IMR-90 (cell line): ENCODE data around the gene AGPS. TPM values are rescaled to one million over a fixed set of nuclear protein-coding genes. Genes with fewer than 3 reads are reported as not detected.

Experiments
- ATAC-seq: fragments of 200-7000 bp; cut with Tn5 transposase; 2 replicates; pipeline ENCODE4 v1.9.1; 2020; ENCODE audit warnings: low read depth, mild to moderate bottlenecking, moderate library complexity
- BruUV-seq: library from RNA; stranded (reverse); fragments of 400-500 nt; replicated peaks from 2 replicates; lab custom pipeline; 2021; lab: Mats Ljungman, UMichigan
- CTCF ChIA-PET: fragments of 300-600 bp; formaldehyde crosslinking; extraction: SDS; loops from one replicate; lab custom pipeline; 2021; ENCODE audit warnings: antibody characterized with exemption; lab: Yijun Ruan, JAX
- POLR2A ChIA-PET: fragments of 300-600 bp; sonication (Branson Sonifier 250); formaldehyde crosslinking; loops from one replicate; lab custom pipeline; 2022; ENCODE audit warnings: antibody characterized with exemption; ENCODE audit not compliant: unreplicated experiment; lab: Charles Lee
- DNase-seq: peaks from one replicate; pipeline ENCODE4 v3.0.0; 2013
- H2AFZ ChIP-seq: replicated peaks from 2 replicates; pipeline ENCODE3; 2013; ENCODE audit warnings: low read length, mild to moderate bottlenecking; ENCODE audit not compliant: poor library complexity
- H2AK5ac ChIP-seq: 2 replicates; pipeline ENCODE4 v1.6.1; 2013; ENCODE audit warnings: low read depth, low read length, inconsistent platforms
- H2AK9ac ChIP-seq: replicated peaks from 2 replicates; pipeline ENCODE3; 2013; ENCODE audit warnings: mild to moderate bottlenecking, low read depth, low read length, moderate library complexity; ENCODE audit not compliant: poor library complexity
- H2BK120ac ChIP-seq: 2 replicates; pipeline ENCODE4 v1.6.1; 2013; ENCODE audit warnings: low read depth, low read length, inconsistent platforms
- H2BK15ac ChIP-seq: 3 replicates; pipeline ENCODE4 v1.6.1; 2013; ENCODE audit warnings: low read depth, low read length, inconsistent platforms
- H2BK20ac ChIP-seq: 2 replicates; pipeline ENCODE4 v1.6.1; 2013; ENCODE audit warnings: low read depth, mild to moderate bottlenecking, inconsistent platforms, low read length, moderate library complexity
- H2BK5ac ChIP-seq: 2 replicates; pipeline ENCODE4 v1.6.1; 2013; ENCODE audit warnings: mild to moderate bottlenecking, low read depth, low read length, inconsistent platforms; ENCODE audit not compliant: poor library complexity, severe bottlenecking
- H3K14ac ChIP-seq: replicated peaks from 2 replicates; pipeline ENCODE4 v1.6.1; 2013; ENCODE audit warnings: low read depth, low read length, inconsistent platforms
- H3K18ac ChIP-seq: 2 replicates; pipeline ENCODE4 v1.6.1; 2013; ENCODE audit warnings: low read depth, low read length, control low read depth
- H3K23ac ChIP-seq: 2 replicates; pipeline ENCODE4 v1.6.1; 2013; ENCODE audit warnings: low read depth, low read length, inconsistent platforms
- H3K27ac ChIP-seq: 2 replicates; pipeline ENCODE4 v1.5.1; 2013; ENCODE audit warnings: mild to moderate bottlenecking, control low read depth, low read length; ENCODE audit not compliant: insufficient read depth
- H3K27me3 ChIP-seq: 2 replicates; pipeline ENCODE4 v1.6.1; 2013; ENCODE audit warnings: low read length; ENCODE audit not compliant: control insufficient read depth, insufficient read depth
- H3K36me3 ChIP-seq: 2 replicates; pipeline ENCODE4 v1.6.1; 2013; ENCODE audit warnings: low read length, mixed read lengths; ENCODE audit not compliant: control insufficient read depth, insufficient read depth
- H3K4ac ChIP-seq: 2 replicates; pipeline ENCODE4 v1.6.1; 2013; ENCODE audit warnings: low read depth, low read length, inconsistent platforms
- H3K4me1 ChIP-seq: 2 replicates; pipeline ENCODE4 v1.6.1; 2013; ENCODE audit warnings: low read length, mixed read lengths; ENCODE audit not compliant: control insufficient read depth, insufficient read depth
- H3K4me2 ChIP-seq: 2 replicates; pipeline ENCODE4 v1.6.1; 2013; ENCODE audit warnings: low read depth, mild to moderate bottlenecking, control low read depth, low read length, moderate library complexity
- H3K4me3 ChIP-seq: 2 replicates; pipeline ENCODE4 v1.5.1; 2013; ENCODE audit warnings: low read depth, mild to moderate bottlenecking, control low read depth, low read length, moderate library complexity; ENCODE audit not compliant: insufficient read depth
- H3K56ac ChIP-seq: 2 replicates; pipeline ENCODE4 v1.6.1; 2013; ENCODE audit warnings: low read length, inconsistent platforms; ENCODE audit not compliant: insufficient read depth; ENCODE audit errors: extremely low read depth
- H3K79me1 ChIP-seq, 2 experiments: 2 replicates each; pipeline ENCODE4 v1.6.1; 2013; ENCODE audit warnings: low read length in 2 of 2, inconsistent platforms in 1 of 2, low read depth in 1 of 2
- H3K9ac ChIP-seq: 2 replicates; pipeline ENCODE4 v1.6.1; 2013; ENCODE audit warnings: low read depth, low read length, control low read depth
- H3K9me1 ChIP-seq: 2 replicates; pipeline ENCODE4 v1.6.1; 2013; ENCODE audit warnings: low read length, inconsistent platforms; ENCODE audit not compliant: insufficient read depth
- H3K9me3 ChIP-seq: 2 replicates; pipeline ENCODE4 v1.6.1; 2013; ENCODE audit warnings: low read length; ENCODE audit not compliant: control insufficient read depth, insufficient read depth
- H4K20me1 ChIP-seq: 2 replicates; pipeline ENCODE4 v1.6.1; 2013; ENCODE audit warnings: low read length, inconsistent platforms; ENCODE audit not compliant: insufficient read depth
- H4K5ac ChIP-seq: 2 replicates; pipeline ENCODE4 v1.6.1; 2013; ENCODE audit warnings: mild to moderate bottlenecking, low read depth, low read length, control low read depth
- H4K8ac ChIP-seq, 2 experiments: 2 replicates each; pipeline ENCODE4 v1.6.1; 2013; ENCODE audit warnings: low read depth in 2 of 2, low read length in 2 of 2, control low read depth in 1 of 2, inconsistent platforms in 1 of 2
- H4K91ac ChIP-seq: 2 replicates; pipeline ENCODE4 v1.6.1; 2013; ENCODE audit warnings: low read depth, low read length, inconsistent platforms; ENCODE audit not compliant: insufficient read depth
- BHLHE40 ChIP-seq: fragments of 150-350 bp; IDR thresholded peaks from 2 replicates; pipeline ENCODE4 v1.6.1; 2016; ENCODE audit warnings: mild to moderate bottlenecking, low read depth, low read length
- CEBPB ChIP-seq: IDR thresholded peaks from 2 replicates; pipeline ENCODE4 v1.6.1; 2012; ENCODE audit warnings: low read depth, low read length, improper control_type of control experiment
- CHD1 ChIP-seq: IDR thresholded peaks from 2 replicates; pipeline ENCODE4 v1.6.1; 2012; ENCODE audit warnings: low read depth, low read length, improper control_type of control experiment
- MAZ ChIP-seq: IDR thresholded peaks from 2 replicates; pipeline ENCODE4 v1.6.1; 2012; ENCODE audit warnings: low read depth, mild to moderate bottlenecking, low read length, improper control_type of control experiment, moderate library complexity, borderline replicate concordance
- MXI1 ChIP-seq: IDR thresholded peaks from 2 replicates; pipeline ENCODE4 v1.6.1; 2012; ENCODE audit warnings: low read depth, mild to moderate bottlenecking, low read length, moderate library complexity, borderline replicate concordance
- NFE2L2 ChIP-seq: fragments of 150-350 bp; IDR thresholded peaks from 2 replicates; pipeline ENCODE4 v1.6.1; 2016; ENCODE audit warnings: low read depth, mild to moderate bottlenecking, low read length
- RAD21 ChIP-seq: IDR thresholded peaks from 2 replicates; pipeline ENCODE4 v1.6.1; 2012; ENCODE audit warnings: low read length, improper control_type of control experiment
- RCOR1 ChIP-seq: IDR thresholded peaks from 2 replicates; pipeline ENCODE4 v1.6.1; 2012; ENCODE audit warnings: mild to moderate bottlenecking, low read length, improper control_type of control experiment; ENCODE audit not compliant: insufficient replicate concordance
- RFX5 ChIP-seq: IDR thresholded peaks from 2 replicates; pipeline ENCODE4 v1.8.0; 2012; ENCODE audit warnings: low read depth, mild to moderate bottlenecking, low read length, moderate library complexity
- SMC3 ChIP-seq: fragments of 150-350 bp; IDR thresholded peaks from 2 replicates; pipeline ENCODE4 v1.6.1; 2016; ENCODE audit warnings: low read depth, mild to moderate bottlenecking, antibody characterized with exemption, low read length, moderate library complexity
- dilution Hi-C: fragments of 300-500 bp; cut with HindIII; formaldehyde crosslinking; loops from one replicate; pipeline ENCODE4 v1.14.3; 2018; ENCODE audit warnings: low sequenced_read_pairs; ENCODE audit not compliant: unreplicated experiment
- in situ Hi-C: fragments of 300-500 bp; cut with MboI; formaldehyde crosslinking; loops from 3 replicates; pipeline ENCODE4 v1.14.3; 2019; ENCODE audit warnings: low sequenced_read_pairs, inconsistent platforms, mixed read lengths
- intact Hi-C: fragments of 100-400 bp; cut with micrococcal nuclease; formaldehyde crosslinking; loops from 2 replicates; pipeline ENCODE4 v1.10.0; 2022
- polyA plus RNA-seq, 3 experiments: library from polyadenylated mRNA; depleted of rRNA; stranded (reverse); fragments of >200 nt; gene quantifications; 2 replicates each; pipeline ENCODE4 v1.2.3, GENCODE V29; 2012; ENCODE audit warnings: low replicate concordance in 1 of 3
- total RNA-seq: library from RNA; depleted of rRNA; stranded (reverse); fragments of >200 nt; gene quantifications from 2 replicates; pipeline ENCODE4 v1.2.3, GENCODE V29; 2012
- TF ChIP-seq, protein P1 (sequence below): fragments of 150-350 bp; IDR thresholded peaks from 2 replicates; pipeline ENCODE4 v1.6.1; 2016; ENCODE audit warnings: low read depth, mild to moderate bottlenecking, low read length, moderate library complexity, borderline replicate concordance

Gene AGPS
- total and polyA plus RNA-seq, 2 of the 4 experiments (the other 2 are of a cell fraction), result 6.6 to 18.6 TPM

DNA sequence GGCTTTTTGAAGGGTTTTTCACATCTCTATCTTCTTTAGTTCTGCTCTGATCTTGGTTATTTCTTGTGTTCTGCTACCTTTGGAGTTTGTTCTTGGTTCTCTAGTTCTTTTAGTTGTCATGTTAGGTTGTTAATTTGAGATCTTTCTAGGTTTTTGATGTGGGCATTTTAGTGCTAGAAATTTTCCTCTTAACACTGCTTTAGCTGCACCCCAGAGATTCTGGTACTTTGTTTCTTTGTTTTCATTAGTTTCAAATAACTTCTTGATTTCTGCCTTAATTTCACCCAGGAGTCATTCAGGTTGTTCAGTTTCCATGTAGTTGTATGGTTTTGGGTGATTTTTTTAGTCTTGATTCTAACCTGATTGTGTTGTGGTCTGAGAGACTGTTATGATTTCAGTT, 34.7 kb downstream of the AGPS start:
- no peak overlapping the region for H3K4ac ChIP-seq
- H4K20me1 ChIP-seq, result peaks cover 13% of the 10 kb centered on the region
- 0 out of 2 replicates have a peak, but pooled peaks cover 1% of the 10 kb centered on the region for H3K36me3 ChIP-seq
- no peak overlapping the region for H2BK5ac ChIP-seq
- no peak overlapping the region for H2BK15ac ChIP-seq
- H3K9me3 ChIP-seq, result no peaks in the 10 kb centered on the region; the same call in 1 of the 2 replicates
- no peak overlapping the region for H4K8ac ChIP-seq
- no peak overlapping the region for H3K4me2 ChIP-seq
- no peaks in the 10 kb centered on the region for H3K27me3 ChIP-seq
- no peak overlapping the region for H2BK20ac ChIP-seq
- no peak overlapping the region for H3K56ac ChIP-seq
- DNase-seq (no peak), ATAC-seq (no peak)
- ChIA-PET CTCF (no interaction called here), POLR2A (no interaction called here)
- no peak overlapping the region for H3K14ac ChIP-seq
- no peak overlapping the region for H3K4me3 ChIP-seq
- H3K9ac ChIP-seq, result no peak overlapping the region
- no peak overlapping the region for H3K27ac ChIP-seq
- H2AFZ ChIP-seq, result no peak overlapping the region
- no TSS peak for BruUV-seq
- no peak overlapping the region for H2BK120ac ChIP-seq
- dilution Hi-C loops, result no loop called here
- no peak overlapping the region for H3K23ac ChIP-seq
- peaks cover 9% of the 10 kb centered on the region; the same call in 1 of the 2 replicates for H3K9me1 ChIP-seq
- no peak overlapping the region for H4K91ac ChIP-seq
- peaks cover 8 to 36% of the 10 kb centered on the region in 2 experiments; a peak in 3 of 4 replicates for H3K79me1 ChIP-seq
- H3K4me1 ChIP-seq, result peaks cover 10% of the 10 kb centered on the region
- H4K5ac ChIP-seq, result no peak overlapping the region
- no peak overlapping the region for H2AK5ac ChIP-seq
- H3K18ac ChIP-seq, result no peak overlapping the region
- in situ Hi-C loops, result no loop called here
- TF ChIP-seq MAZ, result no peak
- no peak for TF ChIP-seq CEBPB
- no peak for TF ChIP-seq MXI1
- TF ChIP-seq BHLHE40, result no peak
- no peak for TF ChIP-seq NFE2L2
- TF ChIP-seq RCOR1, result no peak
- no peak for TF ChIP-seq RAD21
- no peak for TF ChIP-seq RFX5
- TF ChIP-seq, protein P1, sequence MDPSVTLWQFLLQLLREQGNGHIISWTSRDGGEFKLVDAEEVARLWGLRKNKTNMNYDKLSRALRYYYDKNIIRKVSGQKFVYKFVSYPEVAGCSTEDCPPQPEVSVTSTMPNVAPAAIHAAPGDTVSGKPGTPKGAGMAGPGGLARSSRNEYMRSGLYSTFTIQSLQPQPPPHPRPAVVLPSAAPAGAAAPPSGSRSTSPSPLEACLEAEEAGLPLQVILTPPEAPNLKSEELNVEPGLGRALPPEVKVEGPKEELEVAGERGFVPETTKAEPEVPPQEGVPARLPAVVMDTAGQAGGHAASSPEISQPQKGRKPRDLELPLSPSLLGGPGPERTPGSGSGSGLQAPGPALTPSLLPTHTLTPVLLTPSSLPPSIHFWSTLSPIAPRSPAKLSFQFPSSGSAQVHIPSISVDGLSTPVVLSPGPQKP, result no peak
- no peak for TF ChIP-seq SMC3
- TF ChIP-seq CHD1, result no peak
- H2AK9ac ChIP-seq, result no peak overlapping the region
- intact Hi-C loops, result no loop called here
